ENCODE data around the gene LEPROT. TPM values are rescaled to one million over a fixed set of nuclear protein-coding genes. Genes with fewer than 3 reads are reported as not detected.
A peak's percentile ranks its signal among the peaks of the same experiment; 100 is the strongest.
"Not testable (repeated sequence)": the region's sequence is repeated elsewhere in the genome, so short reads cannot be mapped to it uniquely, and the experiment has no call there.

LEPROT gene
- total and polyA plus RNA-seq, 12 donors = 26.2 to 55.5 (median 39.2) TPM

GRCh38 chr1:65444128-65444640, 23.7 kb downstream of the LEPROT start:
- H3K4me1 ChIP-seq = no peaks in the 10 kb centered on the region
- no peak overlapping the region for H3K27ac ChIP-seq
- no peaks in the 10 kb centered on the region for H3K36me3 ChIP-seq
- no peaks in the 10 kb centered on the region for H3K27me3 ChIP-seq
- 84 to 94% methylated on average over 4 to 5 of the region's 5 CpGs for WGBS, 2 donors
- intact Hi-C loops (cut with DNase I) = no loop called here
- H3K4me3 ChIP-seq = no peak overlapping the region
- TF ChIP-seq CTCF (IDR thresholded peaks at IDR 0.05) = no peak
- ATAC-seq (no peak), DNase-seq (no peak)
- H3K9me3 ChIP-seq = no peaks in the 10 kb centered on the region

- no peak for TF ChIP-seq CTCF (IDR thresholded peaks at IDR 0.05)
- no peak overlapping the region for H3K27ac ChIP-seq
- no peaks in the 10 kb centered on the region for H3K9me3 ChIP-seq
- H3K27me3 ChIP-seq = no peaks in the 10 kb centered on the region
- H3K4me1 ChIP-seq = no peaks in the 10 kb centered on the region
- ATAC-seq (no peak), DNase-seq (no peak)
- 97 to 98% methylated on average over 1 of the region's 1 CpG for WGBS, 2 donors
- H3K4me3 ChIP-seq = no peak overlapping the region
- intact Hi-C loops (cut with DNase I) = no loop called here
- H3K36me3 ChIP-seq = no peaks in the 10 kb centered on the region
Measured at GRCh38 chr1:65445837-65446236, 25.4 kb downstream of the LEPROT start.

DNA sequence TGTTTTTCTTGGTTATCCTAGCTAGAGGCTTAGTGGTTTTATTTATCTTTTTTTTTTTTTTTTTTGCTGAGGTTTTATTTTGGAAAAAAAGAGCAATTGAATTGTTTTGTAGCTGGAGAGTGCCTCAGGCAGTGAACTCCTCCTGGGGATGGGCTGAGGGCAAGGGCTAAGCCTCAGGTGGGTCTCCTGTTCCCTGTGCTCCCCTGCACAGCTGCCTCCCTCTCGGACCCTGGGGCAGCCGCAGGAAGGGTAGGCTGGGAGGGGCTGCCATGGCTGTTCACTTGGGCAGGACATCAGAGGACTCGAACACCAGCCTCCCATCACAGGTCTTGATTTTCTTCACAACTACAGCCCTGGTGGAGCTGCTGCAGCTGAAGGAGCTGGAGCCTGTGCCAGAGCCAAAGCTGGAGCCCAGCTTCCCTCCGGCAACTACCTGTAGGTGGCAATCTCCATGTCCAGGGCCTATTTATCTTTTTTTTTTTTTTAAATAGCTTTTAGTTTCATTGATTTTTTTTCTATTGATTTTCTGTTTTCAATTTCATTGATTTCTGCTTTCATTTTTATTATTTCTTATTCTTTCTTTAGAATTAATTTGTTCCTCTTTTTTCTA, 28.9 kb downstream of the LEPROT start:
- peaks cover 0 to 4% (median 0%) of the 10 kb centered on the region in 11 donors for H3K9me3 ChIP-seq
- no peak for TF ChIP-seq CTCF (IDR thresholded peaks at IDR 0.05)
- 88 to 93% methylated on average over 4 of the region's 4 CpGs for WGBS, 2 donors
- no peak overlapping the region for H3K27ac ChIP-seq
- ATAC-seq = no peak
- no peaks in the 10 kb centered on the region for H3K4me1 ChIP-seq
- intact Hi-C loops (cut with DNase I) = no loop called here
- no peak overlapping the region for H3K4me3 ChIP-seq
- H3K36me3 ChIP-seq = no peaks in the 10 kb centered on the region
- no peaks in the 10 kb centered on the region for H3K27me3 ChIP-seq
- no peak for DNase-seq

- 83 to 84% methylated on average over 8 to 10 of the region's 10 CpGs for WGBS, 2 donors
- not testable (repeated sequence) for H3K4me1 ChIP-seq, H3K27me3 ChIP-seq, H3K4me3 ChIP-seq, ATAC-seq, H3K36me3 ChIP-seq, H3K27ac ChIP-seq
- intact Hi-C loops (cut with DNase I) = loop anchor here in 1 of 10 donors (10.0 kb wide), 1 partner anchor 221 kb away; no protein-coding TSS in a partner anchor
- H3K9me3 ChIP-seq = peaks cover 0 to 12% (median 0%) of the 10 kb centered on the region in 11 donors
- DNase-seq = peak in 1 of 2 donors; percentile 26
Measured at GRCh38 chr1:65455678-65456077, 35.2 kb downstream of the LEPROT start.

GRCh38 chr1:65456481-65456880, 36.0 kb downstream of the LEPROT start:
- Histone ChIP-seq H3K36me3 (no peaks in the 10 kb centered on the region), H3K4me1 (no peaks in the 10 kb centered on the region), H3K27ac (no peak overlapping the region), H3K4me3 (no peak overlapping the region), H3K9me3 (peaks cover 0 to 12% (median 0%) of the 10 kb centered on the region in 11 donors), H3K27me3 (no peaks in the 10 kb centered on the region)
- DNase-seq = no peak
- TF ChIP-seq CTCF (IDR thresholded peaks at IDR 0.05) = no peak
- no peak for ATAC-seq
- intact Hi-C loops (cut with DNase I) = loop anchor here in 1 of 10 donors (10.0 kb wide), 1 partner anchor 222 kb away; no protein-coding TSS in a partner anchor
